Esophagus squamous epithelium (tissue), 5 donors: ENCODE results near the gene NDUFA12. TPM values are rescaled to one million over a fixed set of nuclear protein-coding genes. Genes with fewer than 3 reads are reported as not detected.

Experiments
- DNase-seq: peaks from one replicate; lab custom pipeline; 2025; lab: John Stamatoyannopoulos, UW
- H3K27ac ChIP-seq, 4 donors: fragments of 200-600 bp; sonication (generic); one replicate each; pipeline ENCODE4 v1.5.1; 2016 to 2019; ENCODE audit warnings: mild to moderate bottlenecking in 1 of 4
- H3K27me3 ChIP-seq, 4 donors: fragments of 200-600 bp; sonication (generic); 1 replicate in 3 of 4; 2 replicates in 1 of 4; pipeline versions ENCODE4 v1.5.1 to v1.6.0; 2017 to 2021; ENCODE audit warnings: antibody characterized with exemption in 1 of 4
- H3K36me3 ChIP-seq, 3 donors: fragments of 200-600 bp; sonication (generic); one replicate each; pipeline ENCODE4 v1.5.1; 2016 to 2019
- H3K4me1 ChIP-seq, 3 donors: fragments of 200-600 bp; sonication (generic); one replicate each; pipeline ENCODE4 v1.5.1; 2017 to 2019
- H3K4me3 ChIP-seq, 4 donors: fragments of 200-600 bp; sonication (generic); 1 replicate in 3 of 4; 2 replicates in 1 of 4; pipeline ENCODE4 v1.5.1; 2016 to 2019; ENCODE audit warnings: mild to moderate bottlenecking in 2 of 4, moderate library complexity in 1 of 4
- H3K9me3 ChIP-seq, 3 donors: fragments of 200-600 bp; sonication (generic); one replicate each; pipeline ENCODE4 v1.5.1; 2016 to 2019
- CTCF ChIP-seq, 6 experiments: fragments of 450-650 bp in 4 of 6; fragments of 200-600 bp in 2 of 6; sonication (generic) in 2 of 6; IDR thresholded peaks; one replicate each; pipeline ENCODE4 v1.5.1; 2016 to 2019; ENCODE audit warnings: antibody characterized with exemption in 6 of 6, mild to moderate bottlenecking in 4 of 6, moderate library complexity in 4 of 6
- POLR2A ChIP-seq, 4 donors: fragments of 450-650 bp; IDR thresholded peaks; one replicate each; pipeline ENCODE4 v1.6.1; 2017; ENCODE audit warnings: antibody characterized with exemption in 4 of 4, mild to moderate bottlenecking in 4 of 4, moderate library complexity in 3 of 4
- WGBS, 2 donors: methylation state at CpG; one replicate each; pipeline ENCODE4 v1.1.5; 2018; 5-methylcytosine and 5-hydroxymethylcytosine counted together
- intact Hi-C: fragments of 100-400 bp; cut with DNase I; formaldehyde crosslinking; loops from one replicate; pipeline ENCODE4 v1.15.0; 2022
- total RNA-seq, 4 donors: library from RNA; depleted of rRNA; stranded (reverse); fragments of >200 nt; gene quantifications; one replicate each; pipeline ENCODE4 v1.1.0, GENCODE V29; 2016
- donor health status: DM: yes; HTN: yes; CAD: no.

The NDUFA12 gene
- total RNA-seq: 100 to 1,000 TPM in 2 of 4 donors, 10 to 100 TPM in 2; 86.1 to 163 (median 97.6) TPM

GRCh38 chr12:95003213-95003920 is at the start of gene NDUFA12:
TSS of gene NDUFA12 (minus strand) at chr12:95003697. CDS start at chr12:95003680, 17 bp downstream.
- H3K9me3 ChIP-seq: peaks cover 0 to 15% (median 0%) of the 10 kb centered on the region in 3 donors
- intact Hi-C loops: no loop called here
- H3K27me3 ChIP-seq: no peaks in the 10 kb centered on the region
- H3K4me3 ChIP-seq: peak within 1 kb of the TSS; percentile 79 to 93 (median 86)
- peak within 1 kb of the TSS; percentile 88 to 94 (median 93) for H3K27ac ChIP-seq
- TF ChIP-seq CTCF (IDR thresholded peaks at IDR 0.05) (no peak), POLR2A (IDR thresholded peaks at IDR 0.05) (peak in 3 of 4 donors; percentile 48 to 78 (median 58))
- DNase-seq: peak; percentile 57
- 0% methylated on average over 17 to 27 of the region's 34 CpGs for WGBS, 2 donors
- H3K36me3 ChIP-seq: peaks cover 0 to 19% (median 0%) of the 10 kb centered on the region in 3 donors
- H3K4me1 ChIP-seq: peaks cover 8 to 43% (median 9%) of the 10 kb centered on the region in 3 donors

GRCh38 chr12:95051241-95051640 is 47.7 kb upstream of the NDUFA12 start:
- Histone ChIP-seq H3K36me3 (peaks cover 0 to 100% (median 13%) of the 10 kb centered on the region in 3 donors), H3K27me3 (no peaks in the 10 kb centered on the region), H3K27ac (no peak overlapping the region), H3K4me1 (no peaks in the 10 kb centered on the region), H3K9me3 (no peaks in the 10 kb centered on the region), H3K4me3 (no peak overlapping the region)
- DNase-seq: no peak
- intact Hi-C loops: no loop called here
- 69 to 82% methylated on average over 4 of the region's 4 CpGs for WGBS, 2 donors
- TF ChIP-seq CTCF (IDR thresholded peaks at IDR 0.05) (no peak), POLR2A (IDR thresholded peaks at IDR 0.05) (no peak)

GRCh38 chr12:95037906-95038305 is 34.4 kb upstream of the NDUFA12 start:
- Histone ChIP-seq H3K4me3 (no peak overlapping the region), H3K36me3 (peaks cover 0 to 91% (median 0%) of the 10 kb centered on the region in 3 donors), H3K4me1 (no peaks in the 10 kb centered on the region), H3K27ac (no peak overlapping the region), H3K27me3 (no peaks in the 10 kb centered on the region), H3K9me3 (no peaks in the 10 kb centered on the region)
- 76 to 82% methylated on average over 2 of the region's 2 CpGs for WGBS, 2 donors
- no peak for DNase-seq
- no peak for TF ChIP-seq CTCF (IDR thresholded peaks at IDR 0.05)
- TF ChIP-seq POLR2A (IDR thresholded peaks at IDR 0.05): no peak
- intact Hi-C loops: no loop called here

- intact Hi-C loops: no loop called here
- H3K9me3 ChIP-seq: no peaks in the 10 kb centered on the region
- no peak overlapping the region for H3K27ac ChIP-seq
- peaks cover 0 to 94% (median 0%) of the 10 kb centered on the region in 3 donors for H3K36me3 ChIP-seq
- H3K4me3 ChIP-seq: no peak overlapping the region
- H3K27me3 ChIP-seq: no peaks in the 10 kb centered on the region
- 84 to 93% methylated on average over 1 of the region's 1 CpG for WGBS, 2 donors
- TF ChIP-seq POLR2A (IDR thresholded peaks at IDR 0.05) (no peak), CTCF (IDR thresholded peaks at IDR 0.05) (no peak)
- no peak for DNase-seq
- H3K4me1 ChIP-seq: no peaks in the 10 kb centered on the region
Observed at GRCh38 chr12:95034750-95035149, 31.3 kb upstream of the NDUFA12 start.

GRCh38 chr12:95022477-95022876 is 19.0 kb upstream of the NDUFA12 start:
- no peaks in the 10 kb centered on the region for H3K4me1 ChIP-seq
- no peaks in the 10 kb centered on the region for H3K9me3 ChIP-seq
- H3K27ac ChIP-seq: no peak overlapping the region
- H3K4me3 ChIP-seq: no peak overlapping the region
- no peak for DNase-seq
- intact Hi-C loops: no loop called here
- no peaks in the 10 kb centered on the region for H3K27me3 ChIP-seq
- peaks cover 0 to 66% (median 2%) of the 10 kb centered on the region in 3 donors for H3K36me3 ChIP-seq
- TF ChIP-seq CTCF (IDR thresholded peaks at IDR 0.05) (no peak), POLR2A (IDR thresholded peaks at IDR 0.05) (no peak)
- 91 to 100% methylated on average over 2 of the region's 2 CpGs for WGBS, 2 donors
